Left hindlimb (tissue), 1 donor: Measurements from ENCODE around the gene CPNE2.
"Not testable (repeated sequence)": the region's sequence is repeated elsewhere in the genome, so short reads cannot be mapped to it uniquely, and the experiment has no call there.

Source experiments
- DNase-seq: peaks from one replicate; pipeline ENCODE4 v3.0.0-alpha.2; 2018

CPNE2 gene

GRCh38 chr16:57102888-57103851 is 10.8 kb downstream of the CPNE2 start:
- no peak for DNase-seq

GRCh38 chr16:57104706-57105105 is 12.3 kb downstream of the CPNE2 start:
- no peak for DNase-seq

GRCh38 chr16:57105184-57105583 is 12.8 kb downstream of the CPNE2 start:
- DNase-seq, result no peak

GRCh38 chr16:57106767-57107166 is 14.4 kb downstream of the CPNE2 start:
- no peak for DNase-seq

GRCh38 chr16:57107321-57107922 is 15.0 kb downstream of the CPNE2 start:
- DNase-seq, result no peak

GRCh38 chr16:57108432-57108831 is 16.0 kb downstream of the CPNE2 start:
- no peak for DNase-seq

- not testable (repeated sequence) for DNase-seq
These were observed 17.1 kb downstream of the CPNE2 start for GRCh38 chr16:57109259-57110105.

- no peak for DNase-seq
These were observed 18.6 kb downstream of the CPNE2 start for GRCh38 chr16:57110937-57111336.

DNA sequence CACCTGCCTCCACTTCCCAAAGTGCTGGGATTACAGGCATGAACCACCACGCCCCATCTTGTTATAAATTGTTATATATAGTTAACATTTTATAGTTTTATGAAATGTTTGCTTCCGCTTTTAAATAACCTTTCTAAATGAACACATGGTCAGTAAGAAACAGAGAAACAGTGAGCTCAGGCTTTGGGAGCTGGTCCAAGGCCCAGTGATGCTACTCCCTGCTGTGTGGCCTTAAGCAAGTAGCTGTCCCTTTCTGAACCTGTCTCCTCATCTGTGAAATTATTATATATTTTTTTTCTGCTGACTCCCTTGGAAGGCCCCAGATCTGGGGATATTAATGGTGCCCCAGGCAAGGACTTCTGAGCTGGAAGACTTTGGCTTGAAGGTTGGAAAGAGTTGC is 19.0 kb downstream of the CPNE2 start:
- no peak for DNase-seq

DNA sequence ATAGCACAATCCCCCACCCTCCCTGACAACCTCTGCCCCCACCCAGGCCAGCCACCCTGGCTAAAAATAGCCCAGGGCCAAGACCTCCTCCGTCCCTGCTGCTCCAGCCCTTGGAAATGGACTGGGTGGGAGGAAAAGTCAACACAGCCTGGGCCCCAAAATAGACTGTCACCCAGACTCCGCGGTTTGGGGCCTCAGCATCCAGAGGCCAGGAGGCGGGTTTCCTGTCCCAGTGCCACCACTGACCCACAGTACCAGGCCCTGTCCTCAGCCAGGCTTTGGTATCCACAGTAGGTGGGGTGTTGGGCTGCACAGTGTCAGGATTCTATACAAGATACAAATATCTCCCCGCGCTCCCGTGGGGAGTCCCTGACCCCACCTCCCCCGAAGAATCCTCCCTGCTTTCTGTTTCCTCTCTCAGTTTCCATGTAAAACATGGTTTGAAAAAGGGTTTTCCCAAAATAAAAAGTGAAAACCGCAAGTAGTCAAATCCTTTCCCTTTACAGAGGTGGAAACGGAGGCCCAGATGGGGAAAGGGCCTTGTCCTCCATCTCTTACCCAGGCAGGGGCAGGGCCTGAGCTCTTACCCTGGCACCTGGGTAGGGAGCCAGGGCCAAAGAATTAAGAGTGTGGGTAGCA is 20.1 kb downstream of the CPNE2 start:
- peak; percentile 76 for DNase-seq

DNA sequence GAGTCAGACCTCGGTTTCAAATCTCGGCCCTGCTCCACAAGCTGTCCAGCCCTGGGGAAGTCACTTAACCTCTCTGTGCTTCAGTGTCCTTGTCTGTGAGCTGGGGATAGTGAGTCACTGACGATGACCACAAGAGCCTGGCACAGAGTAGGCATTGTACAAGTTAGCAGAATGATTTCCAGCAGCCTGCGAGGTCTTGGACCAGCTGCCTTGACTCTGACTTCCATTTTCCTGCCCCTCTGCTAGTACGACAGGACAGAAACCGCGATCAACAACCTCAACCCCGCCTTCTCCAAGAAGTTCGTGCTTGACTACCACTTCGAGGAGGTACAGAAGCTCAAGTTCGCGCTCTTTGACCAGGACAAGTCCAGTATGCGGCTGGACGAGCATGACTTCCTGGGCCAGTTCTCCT is 20.7 kb downstream of the CPNE2 start:
- DNase-seq, result no peak

GRCh38 chr16:57113664-57114063 is 21.3 kb downstream of the CPNE2 start:
- DNase-seq, result no peak

DNA sequence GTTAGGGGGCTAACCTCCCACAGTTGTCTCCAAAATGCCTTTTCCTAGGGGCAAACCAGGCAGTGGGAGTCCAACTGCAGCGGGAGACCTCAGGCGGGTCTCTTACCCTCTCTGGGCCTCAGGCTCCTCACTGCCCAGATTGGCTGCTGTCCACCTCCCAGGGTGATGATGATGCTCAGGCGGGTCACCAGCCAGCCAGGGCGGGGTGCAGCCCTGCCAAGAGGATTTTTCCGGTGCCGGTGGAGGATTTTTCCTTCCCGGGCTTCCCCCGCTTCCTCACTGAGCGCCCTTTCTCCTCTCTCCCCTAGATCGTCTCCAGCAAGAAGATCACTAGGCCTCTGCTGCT is 22.8 kb downstream of the CPNE2 start:
- peak; percentile 62 for DNase-seq

- peak; percentile 83 for DNase-seq
These were observed 23.3 kb downstream of the CPNE2 start for GRCh38 chr16:57115514-57116182.

DNA sequence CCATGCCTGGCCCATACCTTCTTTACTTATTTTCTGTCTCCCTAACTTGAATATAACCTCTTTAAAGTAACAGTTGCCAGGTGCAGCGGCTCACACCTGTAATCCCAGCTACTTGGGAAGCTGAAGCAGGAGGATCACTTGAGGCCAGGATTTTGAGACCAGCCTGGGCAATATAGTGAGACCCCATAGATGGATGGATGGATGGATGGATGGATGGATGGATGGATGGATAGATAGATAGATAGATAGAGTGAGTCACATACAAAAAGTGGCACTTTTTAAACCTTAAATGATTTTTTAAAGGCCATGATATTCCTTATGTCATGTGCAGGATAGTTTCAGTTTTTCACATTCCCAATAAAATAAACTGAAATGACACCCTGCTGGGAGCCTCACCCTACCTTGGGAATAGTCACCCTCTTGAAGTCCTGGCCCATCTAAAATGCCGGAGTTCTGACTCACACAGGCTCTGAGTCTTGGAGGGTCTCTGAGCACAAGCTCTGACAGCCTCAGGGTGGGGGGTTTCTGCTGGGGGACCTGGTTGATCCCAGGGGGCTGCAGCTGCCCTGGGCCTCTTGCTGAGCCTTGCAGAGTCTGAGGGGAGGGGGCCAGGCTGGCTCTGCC is 26.2 kb downstream of the CPNE2 start:
- no peak for DNase-seq

- DNase-seq, result no peak
These were observed 31.0 kb downstream of the CPNE2 start for GRCh38 chr16:57123216-57123973.

GRCh38 chr16:57123974-57124674 is 31.7 kb downstream of the CPNE2 start:
- DNase-seq, result no peak

GRCh38 chr16:57125376-57125775 is 33.0 kb downstream of the CPNE2 start:
- no peak for DNase-seq

GRCh38 chr16:57125969-57126368 is 33.6 kb downstream of the CPNE2 start:
- no peak for DNase-seq

- DNase-seq, result no peak
These were observed 34.0 kb downstream of the CPNE2 start for GRCh38 chr16:57126411-57126810.
